Transverse colon (tissue), 4 donors: ENCODE data around the gene CCNY.

Source experiments
- EP300 ChIP-seq: sonication (generic); formaldehyde crosslinking; IDR thresholded peaks from one replicate; pipeline ENCODE4 v1.6.1; 2017; ENCODE audit warnings: antibody characterized with exemption, low read depth
- POLR2A ChIP-seq: fragments of 450-650 bp; IDR thresholded peaks from one replicate; pipeline ENCODE4 v1.6.1; 2016; ENCODE audit warnings: antibody characterized with exemption, mild to moderate bottlenecking, moderate library complexity
- POLR2AphosphoS5 ChIP-seq, 3 donors: sonication (generic); formaldehyde crosslinking; IDR thresholded peaks; one replicate each; pipeline ENCODE4 v1.6.1; 2016; ENCODE audit warnings: antibody characterized with exemption in 3 of 3
- TF ChIP-seq, protein P1 (sequence below), 5 experiments: fragments of 200-600 bp in 3 of 5; fragments of 450-650 bp in 2 of 5; sonication (generic) in 3 of 5; IDR thresholded peaks; 1 replicate in 2 of 5; 2 replicates in 3 of 5; pipeline ENCODE4 v1.5.1; 2016 to 2017; ENCODE audit warnings: antibody characterized with exemption in 5 of 5, inconsistent platforms in 3 of 5, mild to moderate bottlenecking in 2 of 5, moderate library complexity in 1 of 5

DNA sequence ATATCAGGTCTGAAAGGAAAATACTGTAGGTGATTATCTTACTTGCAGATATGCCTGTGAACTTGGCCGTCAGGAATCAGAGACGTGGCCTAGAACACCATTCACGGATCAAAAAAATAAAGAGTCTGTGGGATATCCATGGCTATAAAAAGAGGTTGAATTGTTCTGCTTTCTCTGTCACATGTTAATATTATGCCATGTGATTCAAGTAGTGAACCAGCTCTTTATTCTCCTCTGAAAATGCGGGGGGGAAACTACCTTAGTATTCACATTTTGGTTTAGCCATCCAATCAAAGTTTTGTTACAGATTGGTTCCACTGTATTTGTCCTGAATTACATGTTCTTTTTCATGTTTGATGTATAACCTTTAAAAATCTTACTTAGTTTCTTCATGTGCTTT lies 120.5 kb downstream of the CCNY start:
- TF ChIP-seq, protein P1, sequence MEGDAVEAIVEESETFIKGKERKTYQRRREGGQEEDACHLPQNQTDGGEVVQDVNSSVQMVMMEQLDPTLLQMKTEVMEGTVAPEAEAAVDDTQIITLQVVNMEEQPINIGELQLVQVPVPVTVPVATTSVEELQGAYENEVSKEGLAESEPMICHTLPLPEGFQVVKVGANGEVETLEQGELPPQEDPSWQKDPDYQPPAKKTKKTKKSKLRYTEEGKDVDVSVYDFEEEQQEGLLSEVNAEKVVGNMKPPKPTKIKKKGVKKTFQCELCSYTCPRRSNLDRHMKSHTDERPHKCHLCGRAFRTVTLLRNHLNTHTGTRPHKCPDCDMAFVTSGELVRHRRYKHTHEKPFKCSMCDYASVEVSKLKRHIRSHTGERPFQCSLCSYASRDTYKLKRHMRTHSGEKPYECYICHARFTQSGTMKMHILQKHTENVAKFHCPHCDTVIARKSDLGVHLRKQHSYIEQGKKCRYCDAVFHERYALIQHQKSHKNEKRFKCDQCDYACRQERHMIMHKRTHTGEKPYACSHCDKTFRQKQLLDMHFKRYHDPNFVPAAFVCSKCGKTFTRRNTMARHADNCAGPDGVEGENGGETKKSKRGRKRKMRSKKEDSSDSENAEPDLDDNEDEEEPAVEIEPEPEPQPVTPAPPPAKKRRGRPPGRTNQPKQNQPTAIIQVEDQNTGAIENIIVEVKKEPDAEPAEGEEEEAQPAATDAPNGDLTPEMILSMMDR (IDR thresholded peaks at IDR 0.05) = no peak
- TF ChIP-seq POLR2A (no peak), EP300 (no peak), POLR2AphosphoS5 (IDR thresholded peaks at IDR 0.05) (no peak)
